ENCODE measurements around the gene ATP11C. TPM values are rescaled to one million over a fixed set of nuclear protein-coding genes. Genes with fewer than 3 reads are reported as not detected.

Gene ATP11C
- total and polyA plus RNA-seq, 2 of the 4 experiments (the other 2 are of a cell fraction): 19.3 to 40.0 TPM

DNA sequence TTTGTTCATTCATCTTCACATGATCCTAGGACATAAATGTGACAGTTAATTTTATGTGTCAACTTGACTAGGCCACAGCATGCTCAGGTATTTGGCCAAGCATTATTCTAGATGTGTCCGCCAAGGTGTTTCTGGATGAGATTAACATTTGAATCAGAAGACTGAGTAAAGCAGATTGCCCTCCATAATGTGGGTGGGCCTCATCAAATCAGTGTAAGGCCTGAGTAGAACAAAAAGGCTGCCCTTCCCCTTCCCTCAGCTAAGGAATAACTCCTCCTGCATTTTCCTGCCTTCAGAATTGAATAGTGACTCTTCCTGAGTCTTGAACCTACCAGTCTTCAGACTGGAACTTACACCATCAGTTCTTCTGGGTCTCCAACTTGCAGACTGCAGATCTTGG lies 18.4 kb downstream of the ATP11C start:
- no peak overlapping the region for H2AK5ac ChIP-seq (ENCODE audit: low read depth, low read length)
- no peak overlapping the region for H4K91ac ChIP-seq (ENCODE audit: insufficient read depth, low read depth, low read length)
- H3K4me1 ChIP-seq (ENCODE audit: control insufficient read depth, insufficient read depth, low read length): peaks cover 2% of the 10 kb centered on the region; the same call in 1 of the 2 replicates
- H3K27me3 ChIP-seq (ENCODE audit: control insufficient read depth, insufficient read depth, low read length): no peaks in the 10 kb centered on the region
- no peak overlapping the region for H3K27ac ChIP-seq (ENCODE audit: insufficient read depth, low read length)
- no peak overlapping the region for H3K9ac ChIP-seq (ENCODE audit: low read depth, low read length)
- no peak overlapping the region for H4K5ac ChIP-seq (ENCODE audit: low read depth, low read length)
- H3K23ac ChIP-seq (ENCODE audit: low read depth, low read length): no peak overlapping the region
- BruUV-seq (replicated peaks): no TSS peak
- ATAC-seq (ENCODE audit: low read depth): no peak
- H2BK120ac ChIP-seq (ENCODE audit: low read depth, low read length): no peak overlapping the region
- H3K36me3 ChIP-seq (ENCODE audit: control insufficient read depth, insufficient read depth, low read length): no peaks in the 10 kb centered on the region
- H3K4ac ChIP-seq (ENCODE audit: low read depth, low read length): no peak overlapping the region
- H3K4me2 ChIP-seq (ENCODE audit: low read depth, low read length): no peak overlapping the region
- no peak overlapping the region for H3K56ac ChIP-seq (ENCODE audit: extremely low read depth, insufficient read depth, low read length)
- H2AFZ ChIP-seq (replicated peaks; ENCODE audit: low read length, poor library complexity): no peak overlapping the region
- no peak overlapping the region for H2AK9ac ChIP-seq (replicated peaks; ENCODE audit: low read depth, low read length, poor library complexity)
- no peak for DNase-seq
- dilution Hi-C loops (cut with HindIII; ENCODE audit: low sequenced_read_pairs, unreplicated experiment) (no loop called here), intact Hi-C loops (cut with micrococcal nuclease) (no loop called here), in situ Hi-C loops (cut with MboI; ENCODE audit: low sequenced_read_pairs) (no loop called here)
- no peak overlapping the region for H2BK5ac ChIP-seq (ENCODE audit: low read depth, low read length, poor library complexity, severe bottlenecking)
- no peak overlapping the region for H3K4me3 ChIP-seq (ENCODE audit: insufficient read depth, low read depth, low read length)
- TF ChIP-seq NFE2L2 (IDR thresholded peaks at IDR 0.05; ENCODE audit: low read depth, low read length) (no peak), RAD21 (IDR thresholded peaks at IDR 0.05; ENCODE audit: low read length) (no peak), MAZ (IDR thresholded peaks at IDR 0.05; ENCODE audit: borderline replicate concordance, low read depth, low read length) (no peak), SMC3 (IDR thresholded peaks at IDR 0.05; ENCODE audit: low read depth, low read length) (no peak), RFX5 (IDR thresholded peaks at IDR 0.05; ENCODE audit: low read depth, low read length) (no peak), RCOR1 (IDR thresholded peaks at IDR 0.05; ENCODE audit: insufficient replicate concordance, low read length) (no peak), MXI1 (IDR thresholded peaks at IDR 0.05; ENCODE audit: borderline replicate concordance, low read depth, low read length) (no peak), POLR2A (IDR thresholded peaks at IDR 0.05; ENCODE audit: low read depth, low read length) (no peak), MAFK (IDR thresholded peaks at IDR 0.05; ENCODE audit: low read depth, low read length) (no peak), CEBPB (IDR thresholded peaks at IDR 0.05; ENCODE audit: low read depth, low read length) (no peak), FOS (IDR thresholded peaks at IDR 0.05; ENCODE audit: low read depth, low read length) (no peak), BHLHE40 (IDR thresholded peaks at IDR 0.05; ENCODE audit: low read depth, low read length) (no peak)
- TF ChIP-seq, protein P1, sequence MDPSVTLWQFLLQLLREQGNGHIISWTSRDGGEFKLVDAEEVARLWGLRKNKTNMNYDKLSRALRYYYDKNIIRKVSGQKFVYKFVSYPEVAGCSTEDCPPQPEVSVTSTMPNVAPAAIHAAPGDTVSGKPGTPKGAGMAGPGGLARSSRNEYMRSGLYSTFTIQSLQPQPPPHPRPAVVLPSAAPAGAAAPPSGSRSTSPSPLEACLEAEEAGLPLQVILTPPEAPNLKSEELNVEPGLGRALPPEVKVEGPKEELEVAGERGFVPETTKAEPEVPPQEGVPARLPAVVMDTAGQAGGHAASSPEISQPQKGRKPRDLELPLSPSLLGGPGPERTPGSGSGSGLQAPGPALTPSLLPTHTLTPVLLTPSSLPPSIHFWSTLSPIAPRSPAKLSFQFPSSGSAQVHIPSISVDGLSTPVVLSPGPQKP (IDR thresholded peaks at IDR 0.05; ENCODE audit: borderline replicate concordance, low read depth, low read length): no peak
- TF ChIP-seq, protein P2, sequence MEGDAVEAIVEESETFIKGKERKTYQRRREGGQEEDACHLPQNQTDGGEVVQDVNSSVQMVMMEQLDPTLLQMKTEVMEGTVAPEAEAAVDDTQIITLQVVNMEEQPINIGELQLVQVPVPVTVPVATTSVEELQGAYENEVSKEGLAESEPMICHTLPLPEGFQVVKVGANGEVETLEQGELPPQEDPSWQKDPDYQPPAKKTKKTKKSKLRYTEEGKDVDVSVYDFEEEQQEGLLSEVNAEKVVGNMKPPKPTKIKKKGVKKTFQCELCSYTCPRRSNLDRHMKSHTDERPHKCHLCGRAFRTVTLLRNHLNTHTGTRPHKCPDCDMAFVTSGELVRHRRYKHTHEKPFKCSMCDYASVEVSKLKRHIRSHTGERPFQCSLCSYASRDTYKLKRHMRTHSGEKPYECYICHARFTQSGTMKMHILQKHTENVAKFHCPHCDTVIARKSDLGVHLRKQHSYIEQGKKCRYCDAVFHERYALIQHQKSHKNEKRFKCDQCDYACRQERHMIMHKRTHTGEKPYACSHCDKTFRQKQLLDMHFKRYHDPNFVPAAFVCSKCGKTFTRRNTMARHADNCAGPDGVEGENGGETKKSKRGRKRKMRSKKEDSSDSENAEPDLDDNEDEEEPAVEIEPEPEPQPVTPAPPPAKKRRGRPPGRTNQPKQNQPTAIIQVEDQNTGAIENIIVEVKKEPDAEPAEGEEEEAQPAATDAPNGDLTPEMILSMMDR (conservative IDR thresholded peaks at IDR 0.05; ENCODE audit: low read depth, low read length): no peak
- peaks cover 6 to 13% of the 10 kb centered on the region in 2 experiments for H3K79me1 ChIP-seq (ENCODE audit: low read depth in 1 of 2, low read length in 2 of 2)
- no peak overlapping the region for H2BK15ac ChIP-seq (ENCODE audit: low read depth, low read length)
- WGBS, 2 experiments (ENCODE audit: extremely low coverage in 2 of 2, insufficient read length in 1 of 2): no CpG with 5 or more reads among the region's 1 CpG
- no peak overlapping the region for H4K8ac ChIP-seq (ENCODE audit: low read depth in 2 of 2, low read length in 2 of 2)
- H4K20me1 ChIP-seq (ENCODE audit: insufficient read depth, low read length): no peaks in the 10 kb centered on the region
- no peak overlapping the region for H3K14ac ChIP-seq (replicated peaks; ENCODE audit: low read depth, low read length)
- no peaks in the 10 kb centered on the region for H3K9me1 ChIP-seq (ENCODE audit: insufficient read depth, low read length)
- ChIA-PET CTCF (no interaction called here), POLR2A (ENCODE audit: unreplicated experiment) (no interaction called here)
- H2BK20ac ChIP-seq (ENCODE audit: low read depth, low read length): no peak overlapping the region
- no peaks in the 10 kb centered on the region; the same call in 1 of the 2 replicates for H3K9me3 ChIP-seq (ENCODE audit: control insufficient read depth, insufficient read depth, low read length)
- no peak overlapping the region for H3K18ac ChIP-seq (ENCODE audit: low read depth, low read length)
